HG03280 (cell line): ENCODE measurements around the gene ADK.
"Not testable (repeated sequence)": the region's sequence is repeated elsewhere in the genome, so short reads cannot be mapped to it uniquely, and the experiment has no call there.

Experiments
- ATAC-seq: cut with Tn5 transposase; IDR thresholded peaks from one replicate; pipeline ENCODE4 v1.9.1; 2021; ENCODE audit warnings: mild to moderate bottlenecking, moderate library complexity; ENCODE audit not compliant: unreplicated experiment

The ADK gene

DNA sequence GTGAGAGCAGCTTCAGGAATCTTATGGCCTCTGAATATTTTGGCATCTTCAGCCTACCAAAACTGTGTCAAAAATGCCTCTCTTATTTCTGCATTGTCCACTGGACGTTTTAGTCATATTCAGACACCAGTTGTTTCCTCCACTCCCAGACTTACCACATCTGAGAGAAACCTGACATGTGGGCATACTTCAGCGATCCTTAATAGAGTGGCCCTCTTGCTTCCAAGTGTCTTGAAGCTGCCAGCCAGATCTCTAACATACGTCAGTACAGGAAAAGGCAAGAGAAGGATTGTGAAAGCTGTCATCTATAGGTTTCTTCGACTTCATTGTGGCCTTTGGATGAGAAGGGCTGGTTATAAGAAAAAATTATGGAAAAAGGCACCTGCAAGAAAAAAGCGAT, 376.6 kb downstream of the ADK start:
- not testable (repeated sequence) for ATAC-seq

GRCh38 chr10:74529205-74529604, 378.2 kb downstream of the ADK start:
- no peak for ATAC-seq

DNA sequence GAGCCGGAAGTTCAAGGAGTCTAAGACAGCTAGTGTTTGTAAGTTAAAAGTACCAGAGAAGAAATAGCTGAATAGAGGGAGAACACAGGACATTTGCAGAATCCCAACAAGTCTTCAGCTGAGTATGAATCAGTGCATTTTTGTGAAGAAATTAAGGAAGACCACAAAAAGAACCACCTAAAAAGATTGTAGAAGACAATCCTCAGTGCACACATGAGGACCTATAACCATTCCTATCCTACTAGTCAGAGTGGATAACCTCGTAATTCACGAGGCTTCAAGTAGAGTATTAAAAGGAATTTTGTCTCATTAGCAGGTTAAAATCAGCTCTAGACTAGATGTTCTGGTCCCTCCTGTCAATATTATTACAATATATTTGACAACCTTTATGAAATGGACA, 380.0 kb downstream of the ADK start:
- ATAC-seq, result no peak

DNA sequence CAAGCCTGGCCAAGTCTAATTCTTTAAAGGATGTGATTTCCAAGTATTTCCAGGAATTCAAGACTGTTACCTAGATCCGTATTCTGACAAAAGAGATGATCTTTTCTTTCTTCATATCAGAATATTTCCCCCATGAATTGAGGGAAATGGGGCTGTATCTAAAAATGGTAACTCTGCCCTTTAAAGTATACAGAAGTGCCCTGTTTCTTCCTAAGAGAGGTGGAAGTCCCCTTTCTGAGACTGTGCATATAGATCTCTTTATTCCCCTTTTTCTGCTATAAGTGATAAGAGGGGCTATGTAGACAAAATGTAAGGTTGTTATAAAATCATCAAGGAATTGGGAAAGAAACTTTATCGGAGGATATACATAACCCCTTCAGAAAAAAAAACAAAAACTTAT, 388.3 kb downstream of the ADK start:
- no peak for ATAC-seq

DNA sequence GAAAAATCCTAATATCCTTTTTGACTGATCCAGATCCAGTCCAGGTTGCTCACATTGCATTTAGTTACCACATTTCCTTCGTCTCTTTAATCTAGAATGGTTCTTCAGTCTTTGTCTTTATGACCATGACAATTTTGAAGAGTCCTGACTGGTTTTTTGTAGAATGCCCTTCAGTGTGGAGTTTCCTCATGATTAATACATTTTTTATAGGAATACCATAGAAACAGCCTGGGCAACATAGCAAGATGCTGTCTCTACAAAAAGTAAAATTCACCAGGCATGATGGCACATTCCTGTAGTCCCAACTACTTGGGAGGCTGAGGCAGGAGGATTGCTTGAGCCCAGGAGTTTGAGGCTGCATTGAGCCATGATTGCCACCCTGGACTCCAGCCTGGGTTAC, 390.4 kb downstream of the ADK start:
- no peak for ATAC-seq

GRCh38 chr10:74542077-74542476, 391.1 kb downstream of the ADK start:
- ATAC-seq, result no peak

DNA sequence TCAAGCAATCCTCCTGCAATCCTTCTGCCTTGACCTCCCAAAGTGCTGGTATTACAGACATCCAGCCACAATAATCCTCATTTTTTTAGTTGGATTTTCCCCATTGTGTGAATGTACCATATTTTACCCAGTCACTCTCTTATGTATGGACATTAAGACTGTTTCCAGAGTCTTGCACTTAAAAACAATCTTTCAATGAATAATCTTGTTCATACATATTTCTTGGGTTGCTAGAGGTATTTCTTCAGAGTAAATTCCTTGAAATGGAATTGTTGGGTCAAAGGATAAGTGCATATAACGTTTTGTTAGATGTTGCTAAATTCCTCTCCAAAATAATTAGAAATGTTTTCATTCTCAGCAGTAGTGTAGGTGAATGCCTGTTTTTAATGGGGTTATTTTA, 392.3 kb downstream of the ADK start:
- ATAC-seq, result no peak

- no peak for ATAC-seq
These were observed 393.1 kb downstream of the ADK start for GRCh38 chr10:74544106-74544505.

DNA sequence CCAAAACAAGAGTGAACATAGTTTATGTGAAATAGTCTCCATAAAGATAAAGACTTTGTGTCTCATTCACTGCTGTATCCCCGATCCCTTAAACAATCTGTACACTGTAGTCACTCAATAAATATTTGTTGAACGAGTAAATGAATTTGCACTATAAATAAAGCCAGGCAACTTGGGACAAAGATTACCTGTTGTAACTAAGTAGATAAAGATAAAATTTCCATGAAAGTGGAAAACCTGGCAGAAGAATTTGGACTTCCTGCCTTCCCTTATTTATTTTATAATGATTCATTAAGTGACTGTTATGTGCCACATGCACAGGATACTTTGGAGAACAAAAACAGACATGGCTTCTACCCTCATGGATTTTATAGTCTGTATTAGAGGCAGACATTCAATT, 397.7 kb downstream of the ADK start:
- no peak for ATAC-seq

DNA sequence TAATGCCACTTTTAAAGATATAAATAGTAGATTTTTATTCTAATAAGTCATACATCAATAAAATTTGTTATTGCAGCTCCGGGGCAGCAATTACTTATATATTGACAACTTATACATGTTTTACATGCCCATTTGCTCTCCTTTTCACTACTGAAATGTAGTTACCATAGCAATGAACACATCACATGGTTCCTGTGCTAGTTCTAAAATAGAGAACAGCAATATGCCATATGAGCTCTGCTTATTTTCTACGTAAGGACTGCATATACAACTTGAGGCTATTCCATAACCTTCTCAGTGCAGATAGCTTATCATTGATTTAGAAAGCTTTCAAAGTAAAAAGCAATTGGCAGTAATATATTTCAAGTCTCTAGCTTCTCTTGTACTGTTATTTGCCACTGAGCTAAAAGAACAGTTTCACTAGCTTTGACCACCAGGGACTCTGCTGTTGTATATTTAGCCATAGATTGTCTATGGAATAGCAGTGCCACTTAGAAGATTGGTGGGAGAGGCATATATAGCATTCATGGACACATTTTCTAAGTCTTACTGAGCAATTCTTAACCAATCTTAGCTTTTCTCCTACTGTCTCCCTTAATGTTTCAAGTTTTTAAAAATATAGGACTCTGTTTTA, 405.2 kb downstream of the ADK start:
- ATAC-seq, result no peak

DNA sequence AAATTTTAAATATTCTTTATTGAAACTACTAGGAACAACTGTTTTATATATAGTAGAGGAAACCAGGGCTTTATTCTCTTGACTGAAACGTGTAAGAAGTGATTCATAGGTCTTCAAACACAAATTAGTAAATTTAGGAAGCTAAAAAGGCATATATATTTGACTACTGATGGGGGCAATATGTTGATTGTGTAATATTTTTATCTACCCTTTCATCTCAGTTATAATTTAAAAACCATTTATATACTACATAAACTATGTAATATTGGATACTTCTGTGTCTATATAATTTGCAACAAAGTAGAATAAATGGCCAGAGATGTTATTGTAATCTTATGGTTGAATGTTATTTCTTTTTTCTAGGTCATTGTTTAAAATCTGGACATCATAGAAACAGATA, 406.1 kb downstream of the ADK start:
- ATAC-seq, result no peak

- ATAC-seq, result no peak
These were observed 407.4 kb downstream of the ADK start for GRCh38 chr10:74558403-74558802.

DNA sequence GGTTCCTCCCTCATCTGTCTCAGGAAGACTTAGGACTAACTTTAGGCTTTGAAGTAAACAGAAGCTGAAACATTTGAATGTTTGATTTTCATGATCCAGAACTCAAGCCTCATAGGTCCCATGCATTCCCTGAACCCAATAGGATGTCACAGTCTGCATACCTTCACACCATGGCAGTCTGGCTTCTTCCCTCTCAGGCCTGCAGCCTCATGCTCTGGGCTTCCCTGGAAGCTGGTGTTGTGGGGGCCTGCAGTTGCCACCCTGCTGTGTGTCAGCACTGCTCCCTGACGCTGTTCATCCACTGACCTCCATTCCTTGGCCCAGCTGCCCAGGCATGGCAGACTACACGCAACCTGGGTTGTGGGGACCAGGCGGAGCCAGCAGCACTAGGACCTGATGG, 407.9 kb downstream of the ADK start:
- no peak for ATAC-seq

- not testable (repeated sequence) for ATAC-seq
These were observed 417.9 kb downstream of the ADK start for GRCh38 chr10:74568896-74569295.

DNA sequence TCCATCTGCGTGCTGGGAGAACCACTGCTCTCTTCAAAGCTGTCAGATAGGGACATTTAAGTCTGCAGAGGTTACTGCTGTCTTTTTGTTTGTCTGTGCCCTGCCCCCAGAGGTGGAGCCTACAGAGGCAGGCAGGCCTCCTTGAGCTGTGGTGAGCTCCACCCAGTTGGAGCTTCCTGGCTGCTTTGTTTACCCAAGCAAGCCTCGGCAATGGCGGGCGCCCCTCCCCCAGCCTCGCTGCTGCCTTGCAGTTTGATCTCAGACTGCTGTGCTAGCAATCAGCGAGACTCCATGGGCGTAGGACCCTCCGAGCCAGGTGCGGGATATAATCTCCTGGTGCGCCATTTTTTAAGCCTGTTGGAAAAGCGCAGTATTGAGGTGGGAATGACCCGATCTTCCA, 422.5 kb downstream of the ADK start:
- not testable (repeated sequence) for ATAC-seq

- ATAC-seq, result no peak
These were observed 424.2 kb downstream of the ADK start for GRCh38 chr10:74575191-74575720.

GRCh38 chr10:74575912-74576311, 424.9 kb downstream of the ADK start:
- no peak for ATAC-seq

GRCh38 chr10:74576586-74576985, 425.6 kb downstream of the ADK start:
- ATAC-seq, result no peak

- ATAC-seq, result not testable (repeated sequence)
These were observed 429.4 kb downstream of the ADK start for GRCh38 chr10:74580438-74580837.

- no peak for ATAC-seq
These were observed 431.5 kb downstream of the ADK start for GRCh38 chr10:74582566-74582965.

GRCh38 chr10:74585231-74586087, 434.4 kb downstream of the ADK start:
- ATAC-seq, result peak; percentile 69

- no peak for ATAC-seq
These were observed 435.1 kb downstream of the ADK start for GRCh38 chr10:74586088-74586585.
